ENCODE measurements around the gene CHRNB1. TPM values are rescaled to one million over a fixed set of nuclear protein-coding genes. Genes with fewer than 3 reads are reported as not detected.

The CHRNB1 gene
- total RNA-seq, 1 experiment from 2014 or later = 12.7 TPM

DNA sequence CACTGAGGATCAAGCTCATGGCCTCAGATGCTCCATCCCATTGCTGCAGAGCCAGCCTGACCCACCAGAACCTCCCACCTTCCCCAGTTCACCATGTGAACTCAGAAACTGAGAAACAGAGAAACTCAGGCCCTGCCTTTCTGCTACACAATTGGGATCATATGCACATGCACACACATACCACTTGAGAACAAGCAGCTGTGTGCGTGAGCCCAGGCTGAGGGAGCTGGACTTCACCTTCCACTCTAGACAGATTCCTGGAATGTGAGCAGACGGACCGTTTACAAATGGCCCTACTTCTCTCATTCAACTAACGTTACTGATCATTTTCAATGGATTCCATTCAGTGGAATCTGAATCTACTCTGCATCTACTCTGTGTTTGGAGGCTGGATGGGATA is 21.2 kb upstream of the CHRNB1 start:
- H2BK5ac ChIP-seq (ENCODE audit: insufficient read length, low read length) = no peak overlapping the region
- no peaks in the 10 kb centered on the region for H3K23me2 ChIP-seq (ENCODE audit: insufficient read length, low read depth, low read length, poor library complexity, severe bottlenecking)
- Mint-ChIP-seq H3K36me3 (ENCODE audit: insufficient read depth in 1 of 3, low read depth in 3 of 3) (peaks cover 0 to 3% (median 0%) of the 10 kb centered on the region in 3 experiments; a peak in 2 of 7 replicates), H3K9me3 (no peaks in the 10 kb centered on the region; a peak in 1 of 5 replicates), H3K27me3 (ENCODE audit: low read depth) (peaks cover 7% of the 10 kb centered on the region), H3K4me1 (peaks cover 4 to 19% of the 10 kb centered on the region in 2 experiments; a peak in 3 of 4 replicates), H3K27ac (no peak overlapping the region), H3K4me3 (no peak overlapping the region)
- no peak overlapping the region for H2AFZ ChIP-seq (ENCODE audit: low read length)
- H2BK20ac ChIP-seq (ENCODE audit: low read depth, low read length, poor library complexity, severe bottlenecking) = no peak overlapping the region
- no peak overlapping the region for H2BK12ac ChIP-seq (ENCODE audit: insufficient read length, low read depth, low read length)
- no peak overlapping the region for H3K23ac ChIP-seq (ENCODE audit: insufficient read length, low read depth, low read length)
- no peak overlapping the region for H3K27ac ChIP-seq (ENCODE audit: insufficient read length, low read depth, low read length)
- H3K79me2 ChIP-seq (ENCODE audit: insufficient read depth, low read length) = no peaks in the 10 kb centered on the region
- H2BK120ac ChIP-seq (ENCODE audit: low read depth, low read length, poor library complexity, severe bottlenecking) = no peak overlapping the region
- no peaks in the 10 kb centered on the region for H3K27me3 ChIP-seq (ENCODE audit: insufficient read depth, low read length)
- H4K20me1 ChIP-seq (ENCODE audit: control insufficient read depth, insufficient read depth, insufficient read length) = no peaks in the 10 kb centered on the region
- H4K91ac ChIP-seq (ENCODE audit: insufficient read length, low read depth, low read length) = no peak overlapping the region
- no peak overlapping the region for H2AK5ac ChIP-seq (ENCODE audit: insufficient read length, low read length)
- WGBS (ENCODE audit: extremely low coverage, insufficient read length, low lambda C conversion rate) = no CpG with 5 or more reads among the region's 4 CpGs
- no peak overlapping the region for H3K18ac ChIP-seq (ENCODE audit: insufficient read length, low read depth, low read length)
- no peak overlapping the region for H3K4ac ChIP-seq (ENCODE audit: low read depth, low read length)
- no peak overlapping the region for H2BK15ac ChIP-seq (ENCODE audit: low read depth, low read length)
- no peak overlapping the region for H3K56ac ChIP-seq (ENCODE audit: insufficient read length, low read depth, low read length)
- no peak overlapping the region for H3K14ac ChIP-seq (ENCODE audit: insufficient read depth, low read length)
- no peak overlapping the region for H3K9ac ChIP-seq (ENCODE audit: extremely low read depth, insufficient read length, low read length)
- no peak overlapping the region for H4K5ac ChIP-seq (ENCODE audit: insufficient read length, low read depth, low read length)
- no peaks in the 10 kb centered on the region for H3K79me1 ChIP-seq (ENCODE audit: insufficient read depth, low read depth, low read length, poor library complexity, severe bottlenecking)
- H3K4me2 ChIP-seq (ENCODE audit: insufficient read depth, insufficient read length, low read length) = no peak overlapping the region
- no peak overlapping the region for H3T11ph ChIP-seq (ENCODE audit: low read length)
- H4K8ac ChIP-seq (replicated peaks; ENCODE audit: insufficient read length, low read depth, low read length) = no peak overlapping the region
- DNase-seq = no peak
- TF ChIP-seq, protein P1, sequence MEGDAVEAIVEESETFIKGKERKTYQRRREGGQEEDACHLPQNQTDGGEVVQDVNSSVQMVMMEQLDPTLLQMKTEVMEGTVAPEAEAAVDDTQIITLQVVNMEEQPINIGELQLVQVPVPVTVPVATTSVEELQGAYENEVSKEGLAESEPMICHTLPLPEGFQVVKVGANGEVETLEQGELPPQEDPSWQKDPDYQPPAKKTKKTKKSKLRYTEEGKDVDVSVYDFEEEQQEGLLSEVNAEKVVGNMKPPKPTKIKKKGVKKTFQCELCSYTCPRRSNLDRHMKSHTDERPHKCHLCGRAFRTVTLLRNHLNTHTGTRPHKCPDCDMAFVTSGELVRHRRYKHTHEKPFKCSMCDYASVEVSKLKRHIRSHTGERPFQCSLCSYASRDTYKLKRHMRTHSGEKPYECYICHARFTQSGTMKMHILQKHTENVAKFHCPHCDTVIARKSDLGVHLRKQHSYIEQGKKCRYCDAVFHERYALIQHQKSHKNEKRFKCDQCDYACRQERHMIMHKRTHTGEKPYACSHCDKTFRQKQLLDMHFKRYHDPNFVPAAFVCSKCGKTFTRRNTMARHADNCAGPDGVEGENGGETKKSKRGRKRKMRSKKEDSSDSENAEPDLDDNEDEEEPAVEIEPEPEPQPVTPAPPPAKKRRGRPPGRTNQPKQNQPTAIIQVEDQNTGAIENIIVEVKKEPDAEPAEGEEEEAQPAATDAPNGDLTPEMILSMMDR (conservative IDR thresholded peaks at IDR 0.05) = no peak
- H3K4me1 ChIP-seq (ENCODE audit: insufficient read depth, low read length) = no peaks in the 10 kb centered on the region
- H3K9me3 ChIP-seq (ENCODE audit: control insufficient read depth, low read depth, low read length) = no peaks in the 10 kb centered on the region
